K562 (cell line): ENCODE results near the gene PDE4D. TPM values are rescaled to one million over a fixed set of nuclear protein-coding genes. Genes with fewer than 3 reads are reported as not detected.

ENCODE experiments used
- ATAC-seq: fragments of 200-7000 bp; cut with Tn5 transposase; 3 replicates; pipeline ENCODE4 v1.9.1; 2020; ENCODE audit warnings: moderate library complexity
- BruUV-seq: library from RNA; stranded (reverse); fragments of 400-500 nt; replicated peaks from 2 replicates; lab custom pipeline; 2021; lab: Mats Ljungman, UMichigan
- CTCF ChIA-PET: fragments of 300-600 bp; formaldehyde crosslinking; extraction: SDS; loops from one replicate; lab custom pipeline; 2021; ENCODE audit warnings: low intra/inter-chr PET ratio; lab: Yijun Ruan, JAX
- POLR2A ChIA-PET: fragments of 300-600, 350-650 bp; sonication (Branson Sonifier 250); formaldehyde crosslinking; extraction: SDS; loops from one replicate; lab custom pipeline; 2021; ENCODE audit warnings: antibody characterized with exemption, inconsistent platforms; lab: Yijun Ruan, JAX
- DNase-seq, 4 experiments: peaks; one replicate each; pipeline versions ENCODE4 v3.0.0 to v3.0.0-alpha.2; 2011 to 2018; ENCODE audit warnings: low spot score in 3 of 4, mixed read lengths in 3 of 4; ENCODE audit errors: extremely low read depth in 1 of 4
- FAIRE-seq: peaks from 2 replicates; lab custom pipeline; 2011; peaks lifted over from hg19 to GRCh38; lab: Jason Lieb, UNC
- H2AFZ ChIP-seq: 2 replicates; pipeline ENCODE4 v1.6.0; 2011; ENCODE audit warnings: low read depth, low read length, control low read depth, inconsistent platforms
- H3K27ac ChIP-seq: fragments of 200-600 bp; 3 replicates; pipeline ENCODE4 v1.8.0; 2011; ENCODE audit warnings: low read depth, mild to moderate bottlenecking, control low read depth, inconsistent platforms, low read length, moderate library complexity, mixed read lengths; ENCODE audit errors: extremely low read depth
- H3K27me3 ChIP-seq, 2 experiments: fragments of 300-600 bp in 1 of 2; 2 replicates in 1 of 2; 3 replicates in 1 of 2; pipeline versions ENCODE4 v1.6.0 to v1.8.0; 2011; ENCODE audit warnings: inconsistent platforms in 2 of 2, low read length in 2 of 2, mild to moderate bottlenecking in 1 of 2, mixed read lengths in 1 of 2, moderate library complexity in 1 of 2; ENCODE audit not compliant: control insufficient read depth in 2 of 2, insufficient read depth in 2 of 2
- H3K36me3 ChIP-seq: fragments of 300-600 bp; 3 replicates; pipeline ENCODE4 v1.8.0; 2011; ENCODE audit warnings: mild to moderate bottlenecking, low read length, inconsistent platforms; ENCODE audit not compliant: control insufficient read depth, insufficient read depth
- H3K4me1 ChIP-seq, 2 experiments: fragments of 200-600 bp in 1 of 2; replicated peaks in 1 of 2; 2 replicates in 1 of 2; 3 replicates in 1 of 2; pipeline versions ENCODE4 v1.5.1 to v1.8.0; 2011; ENCODE audit warnings: inconsistent platforms in 2 of 2, low read length in 2 of 2, mild to moderate bottlenecking in 1 of 2, mixed read lengths in 1 of 2, moderate library complexity in 1 of 2; ENCODE audit not compliant: control insufficient read depth in 2 of 2, insufficient read depth in 2 of 2
- H3K4me2 ChIP-seq: 2 replicates; pipeline ENCODE4 v1.6.1; 2011; ENCODE audit warnings: low read length, control low read depth, inconsistent platforms, mixed read lengths; ENCODE audit not compliant: insufficient read depth
- H3K4me3 ChIP-seq: fragments of 200-600 bp; sonication (generic), shearing (Covaris generic); 2 replicates; pipeline ENCODE4 v1.5.1; 2016; ENCODE audit warnings: control low read depth, inconsistent platforms
- H3K79me2 ChIP-seq: fragments of 200-600 bp; 3 replicates; pipeline ENCODE4 v1.8.0; 2011; ENCODE audit warnings: low read length, inconsistent platforms; ENCODE audit not compliant: control insufficient read depth, insufficient read depth
- H3K9ac ChIP-seq, 2 experiments: 2 replicates each; pipeline versions ENCODE4 v1.6.0 to v1.6.1; 2011; ENCODE audit warnings: low read depth in 2 of 2, low read length in 2 of 2, control low read depth in 1 of 2, inconsistent platforms in 1 of 2, mild to moderate bottlenecking in 1 of 2, mixed read lengths in 1 of 2; ENCODE audit not compliant: insufficient read depth in 1 of 2
- H3K9me1 ChIP-seq: one replicate; pipeline ENCODE4 v1.6.0; 2011; ENCODE audit warnings: inconsistent platforms, mild to moderate bottlenecking, low read length, moderate library complexity; ENCODE audit not compliant: control insufficient read depth, insufficient read depth
- H3K9me3 ChIP-seq: replicated peaks from 2 replicates; pipeline ENCODE4 v1.5.1; 2011; ENCODE audit warnings: low read depth, low read length, inconsistent platforms; ENCODE audit not compliant: control insufficient read depth, insufficient read depth
- H4K20me1 ChIP-seq: replicated peaks from 2 replicates; pipeline ENCODE4 v1.6.1; 2011; ENCODE audit warnings: low read length, inconsistent platforms, mixed read lengths; ENCODE audit not compliant: control insufficient read depth, insufficient read depth
- ADNP ChIP-seq: fragments of 200-800 bp; sonication (Bioruptor generic); IDR thresholded peaks from 2 replicates; pipeline ENCODE4 v1.6.1; 2016; ENCODE audit warnings: missing genetic modification characterization, missing compliant biosample characterization
- HNRNPH1 ChIP-seq: fragments of 200-400 bp; formaldehyde crosslinking; optimal IDR thresholded peaks from 2 replicates; pipeline ENCODE3; 2017; ENCODE audit warnings: low read depth, mild to moderate bottlenecking, low read length, moderate library complexity
- KLF6 ChIP-seq: fragments of 250-450 bp; sonication (Bioruptor Pico); IDR thresholded peaks from 2 replicates; pipeline ENCODE4 v1.4.0; 2020; ENCODE audit warnings: mild to moderate bottlenecking, moderate library complexity, borderline replicate concordance
- MAZ ChIP-seq, 2 experiments: fragments of 450-650 bp in 1 of 2; sonication (generic) in 1 of 2; formaldehyde crosslinking; IDR thresholded peaks in 1 of 2; conservative IDR thresholded peaks in 1 of 2; 2 replicates each; pipeline versions ENCODE4 v1.4.0 to v1.5.0; 2020; ENCODE audit warnings: mild to moderate bottlenecking in 1 of 2, missing genetic modification reagents in 1 of 2
- PRPF4 ChIP-seq: fragments of 200-400 bp; formaldehyde crosslinking; IDR thresholded peaks from one replicate; pipeline ENCODE4 v1.6.1; 2017; ENCODE audit warnings: low read length, low read depth, mild to moderate bottlenecking; ENCODE audit not compliant: insufficient read depth, poor library complexity, severe bottlenecking
- SOX6 ChIP-seq: fragments of 450-650 bp; IDR thresholded peaks from 2 replicates; pipeline ENCODE4 v1.6.1; 2014; ENCODE audit warnings: mild to moderate bottlenecking
- ZNF263 ChIP-seq: sonication (generic); formaldehyde crosslinking; IDR thresholded peaks from 2 replicates; pipeline ENCODE4 v1.8.0; 2022; ENCODE audit warnings: mild to moderate bottlenecking, missing genetic modification reagents, borderline replicate concordance
- ZNF41 ChIP-seq: fragments of 250-450 bp; sonication (Bioruptor Pico); conservative IDR thresholded peaks from 2 replicates; pipeline ENCODE4 v1.4.0; 2020; ENCODE audit warnings: mild to moderate bottlenecking
- WGBS: fragments of 100-300 bp; shearing (Covaris generic); methylation state at CpG from one replicate; pipeline ENCODE4 v1.1.6; 2016; ENCODE audit warnings: low coverage, mixed read lengths; ENCODE audit not compliant: insufficient coverage; ENCODE audit errors: missing lambda C conversion rate; 5-methylcytosine and 5-hydroxymethylcytosine counted together
- in situ Hi-C: fragments of 300-500 bp; cut with MboI; formaldehyde crosslinking; loops from 4 replicates; pipeline ENCODE4 v1.15.0; 2018; ENCODE audit warnings: inconsistent platforms, mixed read lengths
- intact Hi-C: fragments of 100-400 bp; cut with micrococcal nuclease; formaldehyde crosslinking; loops from 2 replicates; pipeline ENCODE4 v1.14.2; 2022
- polyA plus RNA-seq, 8 experiments: library from polyadenylated mRNA; depleted of rRNA in 4 of 8; stranded (reverse) in 5 of 8; unstranded in 3 of 8; fragments of >200 nt; fragmentation: Nextera tagmentation in 2 of 8; fragmentation: Illumina TruSeq in 1 of 8; extraction: Ambion mirVana in 2 of 8; extraction: Trizol in 1 of 8; gene quantifications; 2 replicates each; pipeline versions ENCODE4 v1.2.1 to v1.2.3, GENCODE V29; 2011 to 2014; ENCODE audit warnings: inconsistent platforms in 1 of 8, missing spikeins in 1 of 8
- total RNA-seq, 7 experiments: library from RNA; depleted of rRNA in 6 of 7; stranded (reverse); fragments of >200 nt in 6 of 7; fragmentation: Illumina TruSeq in 2 of 7; extraction: Trizol in 2 of 7; gene quantifications; 2 replicates each; pipeline versions ENCODE4 v1.2.1 to v1.2.3, GENCODE V29; 2011 to 2021; ENCODE audit warnings: low replicate concordance in 1 of 7
- TF ChIP-seq, protein P1 (sequence below): sonication (generic); formaldehyde crosslinking; IDR thresholded peaks from 2 replicates; pipeline ENCODE4 v1.8.0; 2023; ENCODE audit warnings: mild to moderate bottlenecking, missing genetic modification reagents
- TF ChIP-seq, protein P2 (sequence below): fragments of 450-650 bp; IDR thresholded peaks from 2 replicates; pipeline ENCODE4 v1.6.1; 2017; ENCODE audit warnings: antibody characterized with exemption, mild to moderate bottlenecking
- TF ChIP-seq, protein P3 (sequence below): fragments of 450-650 bp; formaldehyde crosslinking; IDR thresholded peaks from 2 replicates; pipeline ENCODE4 v1.4.0; 2022; ENCODE audit warnings: mild to moderate bottlenecking, moderate library complexity

The PDE4D gene
- total and polyA plus RNA-seq, 9 of the 15 experiments (the other 6 are each of a cell fraction or from before 2014, with no cell fraction given), result 0.04 to 0.46 (median 0.13) TPM

DNA sequence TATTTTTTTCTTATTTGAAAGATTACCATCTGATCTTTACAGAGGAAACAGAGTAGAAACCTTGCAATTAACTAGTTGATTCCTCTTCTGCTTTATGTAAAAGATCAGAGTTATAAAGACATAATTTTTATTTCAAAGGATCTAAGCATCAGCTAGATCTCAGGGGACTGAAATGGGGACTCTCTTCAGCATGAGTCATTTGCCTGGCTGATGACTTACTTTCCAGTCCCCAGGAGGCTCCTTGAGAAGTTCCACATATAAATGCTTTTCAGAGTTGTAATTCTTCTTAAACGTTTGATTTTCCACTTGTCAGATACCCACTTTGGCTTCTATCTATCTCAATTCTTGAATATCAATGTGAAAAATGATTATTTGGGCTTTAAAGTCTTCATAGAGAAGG, 921.2 kb downstream of the PDE4D start:
- H3K36me3 ChIP-seq, result no peaks in the 10 kb centered on the region
- H3K79me2 ChIP-seq, result no peaks in the 10 kb centered on the region
- H3K27me3 ChIP-seq, result no peaks in the 10 kb centered on the region
- BruUV-seq, result no TSS peak
- H4K20me1 ChIP-seq, result no peaks in the 10 kb centered on the region
- H3K4me2 ChIP-seq, result no peak overlapping the region
- H2AFZ ChIP-seq, result no peak overlapping the region
- ChIA-PET POLR2A (no interaction called here), CTCF (no interaction called here)
- in situ Hi-C loops (no loop called here), intact Hi-C loops (no loop called here)
- TF ChIP-seq ZNF263 (CRISPR knock-in tag) (no peak), MAZ (CRISPR knock-in tag; conservative IDR thresholded peaks at IDR 0.05 in 1 of 2, IDR thresholded peaks at IDR 0.05 in 1 of 2) (no peak), SOX6 (no peak), ADNP (tag) (no peak), ZNF41 (CRISPR knock-in tag) (no peak), PRPF4 (no peak), HNRNPH1 (no peak), KLF6 (CRISPR knock-in tag) (no peak)
- TF ChIP-seq, protein P1, sequence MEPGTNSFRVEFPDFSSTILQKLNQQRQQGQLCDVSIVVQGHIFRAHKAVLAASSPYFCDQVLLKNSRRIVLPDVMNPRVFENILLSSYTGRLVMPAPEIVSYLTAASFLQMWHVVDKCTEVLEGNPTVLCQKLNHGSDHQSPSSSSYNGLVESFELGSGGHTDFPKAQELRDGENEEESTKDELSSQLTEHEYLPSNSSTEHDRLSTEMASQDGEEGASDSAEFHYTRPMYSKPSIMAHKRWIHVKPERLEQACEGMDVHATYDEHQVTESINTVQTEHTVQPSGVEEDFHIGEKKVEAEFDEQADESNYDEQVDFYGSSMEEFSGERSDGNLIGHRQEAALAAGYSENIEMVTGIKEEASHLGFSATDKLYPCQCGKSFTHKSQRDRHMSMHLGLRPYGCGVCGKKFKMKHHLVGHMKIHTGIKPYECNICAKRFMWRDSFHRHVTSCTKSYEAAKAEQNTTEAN (CRISPR knock-in tag), result no peak
- TF ChIP-seq, protein P2, sequence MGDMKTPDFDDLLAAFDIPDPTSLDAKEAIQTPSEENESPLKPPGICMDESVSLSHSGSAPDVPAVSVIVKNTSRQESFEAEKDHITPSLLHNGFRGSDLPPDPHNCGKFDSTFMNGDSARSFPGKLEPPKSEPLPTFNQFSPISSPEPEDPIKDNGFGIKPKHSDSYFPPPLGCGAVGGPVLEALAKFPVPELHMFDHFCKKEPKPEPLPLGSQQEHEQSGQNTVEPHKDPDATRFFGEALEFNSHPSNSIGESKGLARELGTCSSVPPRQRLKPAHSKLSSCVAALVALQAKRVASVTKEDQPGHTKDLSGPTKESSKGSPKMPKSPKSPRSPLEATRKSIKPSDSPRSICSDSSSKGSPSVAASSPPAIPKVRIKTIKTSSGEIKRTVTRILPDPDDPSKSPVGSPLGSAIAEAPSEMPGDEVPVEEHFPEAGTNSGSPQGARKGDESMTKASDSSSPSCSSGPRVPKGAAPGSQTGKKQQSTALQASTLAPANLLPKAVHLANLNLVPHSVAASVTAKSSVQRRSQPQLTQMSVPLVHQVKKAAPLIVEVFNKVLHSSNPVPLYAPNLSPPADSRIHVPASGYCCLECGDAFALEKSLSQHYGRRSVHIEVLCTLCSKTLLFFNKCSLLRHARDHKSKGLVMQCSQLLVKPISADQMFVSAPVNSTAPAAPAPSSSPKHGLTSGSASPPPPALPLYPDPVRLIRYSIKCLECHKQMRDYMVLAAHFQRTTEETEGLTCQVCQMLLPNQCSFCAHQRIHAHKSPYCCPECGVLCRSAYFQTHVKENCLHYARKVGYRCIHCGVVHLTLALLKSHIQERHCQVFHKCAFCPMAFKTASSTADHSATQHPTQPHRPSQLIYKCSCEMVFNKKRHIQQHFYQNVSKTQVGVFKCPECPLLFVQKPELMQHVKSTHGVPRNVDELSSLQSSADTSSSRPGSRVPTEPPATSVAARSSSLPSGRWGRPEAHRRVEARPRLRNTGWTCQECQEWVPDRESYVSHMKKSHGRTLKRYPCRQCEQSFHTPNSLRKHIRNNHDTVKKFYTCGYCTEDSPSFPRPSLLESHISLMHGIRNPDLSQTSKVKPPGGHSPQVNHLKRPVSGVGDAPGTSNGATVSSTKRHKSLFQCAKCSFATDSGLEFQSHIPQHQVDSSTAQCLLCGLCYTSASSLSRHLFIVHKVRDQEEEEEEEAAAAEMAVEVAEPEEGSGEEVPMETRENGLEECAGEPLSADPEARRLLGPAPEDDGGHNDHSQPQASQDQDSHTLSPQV, result no peak
- TF ChIP-seq, protein P3, sequence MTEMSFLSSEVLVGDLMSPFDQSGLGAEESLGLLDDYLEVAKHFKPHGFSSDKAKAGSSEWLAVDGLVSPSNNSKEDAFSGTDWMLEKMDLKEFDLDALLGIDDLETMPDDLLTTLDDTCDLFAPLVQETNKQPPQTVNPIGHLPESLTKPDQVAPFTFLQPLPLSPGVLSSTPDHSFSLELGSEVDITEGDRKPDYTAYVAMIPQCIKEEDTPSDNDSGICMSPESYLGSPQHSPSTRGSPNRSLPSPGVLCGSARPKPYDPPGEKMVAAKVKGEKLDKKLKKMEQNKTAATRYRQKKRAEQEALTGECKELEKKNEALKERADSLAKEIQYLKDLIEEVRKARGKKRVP (CRISPR knock-in tag), result no peak
- no peaks in the 10 kb centered on the region for H3K9me3 ChIP-seq
- 0% methylated on average over 1 of the region's 1 CpG for WGBS
- no peak for DNase-seq
- H3K27ac ChIP-seq, result no peak overlapping the region
- ATAC-seq, result no peak
- no peak for FAIRE-seq
- no peak overlapping the region for H3K4me3 ChIP-seq
- H3K9me1 ChIP-seq, result no peaks in the 10 kb centered on the region
- H3K9ac ChIP-seq, result no peak overlapping the region
- H3K4me1 ChIP-seq, result no peaks in the 10 kb centered on the region
